Breast epithelium (tissue), 4 donors: Measurements from ENCODE around the gene SCUBE3. TPM values are rescaled to one million over a fixed set of nuclear protein-coding genes. Genes with fewer than 3 reads are reported as not detected.

Source experiments
- DNase-seq, 2 donors: peaks; one replicate each; pipeline ENCODE4 v3.0.0-alpha.2; 2019; ENCODE audit warnings: low spot score in 2 of 2
- H3K27ac ChIP-seq, 2 donors: fragments of 200-600 bp; sonication (generic) in 1 of 2; one replicate each; pipeline ENCODE4 v1.5.1; 2016 to 2019; ENCODE audit warnings: mild to moderate bottlenecking in 1 of 2
- H3K27me3 ChIP-seq, 2 donors: fragments of 200-600 bp; sonication (generic) in 1 of 2; one replicate each; pipeline versions ENCODE4 v1.5.1 to v1.6.0; 2017 to 2019; ENCODE audit warnings: control low read depth in 1 of 2, mild to moderate bottlenecking in 1 of 2
- H3K36me3 ChIP-seq: fragments of 200-600 bp; one replicate; pipeline ENCODE4 v1.5.1; 2019
- H3K4me1 ChIP-seq, 2 donors: fragments of 200-600 bp; sonication (generic); one replicate each; pipeline ENCODE4 v1.5.1; 2016 to 2019; ENCODE audit warnings: control low read depth in 1 of 2
- H3K4me3 ChIP-seq, 3 donors: fragments of 200-600 bp; sonication (generic); 1 replicate in 2 of 3; 2 replicates in 1 of 3; pipeline ENCODE4 v1.5.1; 2016 to 2019; ENCODE audit warnings: mild to moderate bottlenecking in 3 of 3, moderate library complexity in 2 of 3
- H3K9me3 ChIP-seq, 2 donors: fragments of 200-600 bp; sonication (generic) in 1 of 2; one replicate each; pipeline ENCODE4 v1.5.1; 2016 to 2019; ENCODE audit warnings: control low read depth in 1 of 2
- CTCF ChIP-seq, 3 donors: fragments of 450-650 bp; IDR thresholded peaks; one replicate each; pipeline ENCODE4 v1.5.1; 2016 to 2017; ENCODE audit warnings: antibody characterized with exemption in 3 of 3, mild to moderate bottlenecking in 3 of 3, moderate library complexity in 3 of 3
- POLR2A ChIP-seq: fragments of 450-650 bp; IDR thresholded peaks from one replicate; pipeline ENCODE4 v1.6.1; 2016; ENCODE audit warnings: antibody characterized with exemption, mild to moderate bottlenecking, moderate library complexity
- POLR2AphosphoS5 ChIP-seq, 3 donors: sonication (generic); formaldehyde crosslinking; IDR thresholded peaks; one replicate each; pipeline ENCODE4 v1.6.1; 2017; ENCODE audit warnings: antibody characterized with exemption in 3 of 3
- intact Hi-C: fragments of 100-400 bp; cut with DNase I; formaldehyde crosslinking; loops from one replicate; pipeline ENCODE4 v1.15.1; 2023; ENCODE audit warnings: low total_unique reads
- total RNA-seq, 3 donors: library from RNA; depleted of rRNA; stranded (reverse); fragments of >200 nt; gene quantifications; one replicate each; pipeline ENCODE4 v1.1.0, GENCODE V29; 2016

The SCUBE3 gene
- total RNA-seq, 3 donors from 2014 or later = under 0.01 to 0.33 (median under 0.01) TPM

GRCh38 chr6:35260591-35261570 is 47.1 kb downstream of the SCUBE3 start:
- H3K4me3 ChIP-seq = peak overlapping the region; percentile 82 to 95 (median 85)
- intact Hi-C loops = no loop called here

GRCh38 chr6:35262596-35262995 is 48.8 kb downstream of the SCUBE3 start:
- no peak for DNase-seq
- intact Hi-C loops = no loop called here
- no peak overlapping the region for H3K4me3 ChIP-seq
- no peaks in the 10 kb centered on the region for H3K4me1 ChIP-seq
- H3K9me3 ChIP-seq = no peaks in the 10 kb centered on the region
- no peak for TF ChIP-seq POLR2A
- no peak for TF ChIP-seq CTCF (IDR thresholded peaks at IDR 0.05)
- no peak for TF ChIP-seq POLR2AphosphoS5 (IDR thresholded peaks at IDR 0.05)
- no peaks in the 10 kb centered on the region for H3K27me3 ChIP-seq
- H3K27ac ChIP-seq = peak overlapping the region in 1 of 2 donors; percentile 16
- no peaks in the 10 kb centered on the region for H3K36me3 ChIP-seq

More at GRCh38 chr6:35260591-35261570, 47.1 kb downstream of the SCUBE3 start:
- TF ChIP-seq POLR2AphosphoS5 (IDR thresholded peaks at IDR 0.05) (no peak), POLR2A (no peak), CTCF (IDR thresholded peaks at IDR 0.05) (no peak)
- Histone ChIP-seq H3K27ac (peak overlapping the region; percentile 99), H3K9me3 (no peaks in the 10 kb centered on the region), H3K36me3 (no peaks in the 10 kb centered on the region), H3K4me1 (no peaks in the 10 kb centered on the region), H3K27me3 (no peaks in the 10 kb centered on the region)
- DNase-seq = no peak

- H3K36me3 ChIP-seq = no peaks in the 10 kb centered on the region
- no peak overlapping the region for H3K27ac ChIP-seq
- no peaks in the 10 kb centered on the region for H3K9me3 ChIP-seq
- no peak for DNase-seq
- no peaks in the 10 kb centered on the region for H3K4me1 ChIP-seq
- H3K4me3 ChIP-seq = no peak overlapping the region
- no peaks in the 10 kb centered on the region for H3K27me3 ChIP-seq
- intact Hi-C loops = no loop called here
- TF ChIP-seq POLR2A (no peak), POLR2AphosphoS5 (IDR thresholded peaks at IDR 0.05) (no peak), CTCF (IDR thresholded peaks at IDR 0.05) (no peak)
These were observed 51.0 kb downstream of the SCUBE3 start for GRCh38 chr6:35264550-35265274.

GRCh38 chr6:35265523-35265922 is 51.8 kb downstream of the SCUBE3 start:
- H3K9me3 ChIP-seq = no peaks in the 10 kb centered on the region
- DNase-seq = no peak
- TF ChIP-seq CTCF (IDR thresholded peaks at IDR 0.05) = no peak
- no peak for TF ChIP-seq POLR2AphosphoS5 (IDR thresholded peaks at IDR 0.05)
- no peak for TF ChIP-seq POLR2A
- H3K4me1 ChIP-seq = no peaks in the 10 kb centered on the region
- no peak overlapping the region for H3K27ac ChIP-seq
- intact Hi-C loops = no loop called here
- no peaks in the 10 kb centered on the region for H3K36me3 ChIP-seq
- no peak overlapping the region for H3K4me3 ChIP-seq
- no peaks in the 10 kb centered on the region for H3K27me3 ChIP-seq

GRCh38 chr6:35267446-35267845 is 53.7 kb downstream of the SCUBE3 start:
- no peak overlapping the region for H3K27ac ChIP-seq
- no peak overlapping the region for H3K4me3 ChIP-seq
- no peaks in the 10 kb centered on the region for H3K4me1 ChIP-seq
- H3K27me3 ChIP-seq = no peaks in the 10 kb centered on the region
- DNase-seq = no peak
- H3K9me3 ChIP-seq = no peaks in the 10 kb centered on the region
- TF ChIP-seq CTCF (IDR thresholded peaks at IDR 0.05) (no peak), POLR2AphosphoS5 (IDR thresholded peaks at IDR 0.05) (no peak)
- intact Hi-C loops = no loop called here
- no peaks in the 10 kb centered on the region for H3K36me3 ChIP-seq
